NT2/D1 (cell line): ENCODE data around the gene ARHGAP45.

Source experiments
- SUZ12 ChIP-seq: IDR thresholded peaks from 2 replicates; pipeline ENCODE4 v1.6.1; 2011; ENCODE audit not compliant: insufficient read length, insufficient read depth; ENCODE audit errors: extremely low read depth
- YY1 ChIP-seq: IDR thresholded peaks from 2 replicates; pipeline ENCODE4 v1.6.1; 2011; ENCODE audit not compliant: insufficient read length, insufficient read depth

DNA sequence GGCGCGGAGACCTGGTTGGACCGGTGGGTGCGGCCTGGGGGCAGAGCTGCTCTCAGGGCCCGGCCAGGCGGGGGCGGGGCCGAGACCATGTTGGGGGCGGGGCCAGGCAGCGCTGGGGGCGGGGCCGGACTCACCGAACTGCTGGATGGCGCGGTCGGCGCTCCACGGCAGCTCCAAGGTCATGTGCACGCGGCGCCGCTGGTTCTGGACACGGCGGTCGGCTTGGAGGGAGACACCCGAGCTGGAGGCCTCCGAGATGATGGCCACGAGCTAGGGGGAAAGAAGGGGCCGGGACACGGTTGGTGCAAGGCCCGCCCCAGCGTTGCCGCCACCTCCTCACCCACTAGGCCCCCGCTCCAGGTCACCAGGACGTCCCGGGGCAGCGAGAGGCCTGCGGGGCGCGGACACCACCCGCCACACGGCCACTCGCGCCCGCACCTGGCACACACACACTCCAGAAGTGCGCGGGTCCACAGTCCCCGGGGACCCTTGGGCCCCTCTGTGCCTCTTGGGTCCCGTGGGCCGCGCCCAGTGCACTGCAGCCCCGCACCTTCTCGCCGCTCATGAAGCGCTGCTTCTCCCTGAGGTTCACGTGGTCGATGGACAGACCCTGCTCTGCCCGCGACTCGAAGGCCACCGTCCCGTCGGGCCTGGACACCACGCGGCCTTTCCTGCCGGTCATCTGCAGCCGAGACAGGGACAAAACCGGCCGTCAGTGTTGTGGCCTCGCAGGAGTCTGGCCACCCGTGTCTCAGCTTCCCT, 45.5 kb downstream of the ARHGAP45 start:
- TF ChIP-seq YY1 (no peak), SUZ12 (no peak)
